ENCODE results near the gene TRIM46.

TRIM46 gene

GRCh38 chr1:155130272-155131006 is 43.2 kb upstream of the TRIM46 start:
- peaks cover 45% of the 10 kb centered on the region for H3K4me1 ChIP-seq (ENCODE audit: control insufficient read depth, insufficient read depth, low read length)
- H3K27me3 ChIP-seq (ENCODE audit: control insufficient read depth, insufficient read depth, low read length) = peaks cover 40% of the 10 kb centered on the region
- H3K4me3 ChIP-seq (ENCODE audit: low read depth, low read length) = peak overlapping the region; percentile 69
- H3K9me3 ChIP-seq (ENCODE audit: control insufficient read depth, insufficient read depth, low read length) = no peaks in the 10 kb centered on the region
- H3K36me3 ChIP-seq (ENCODE audit: control insufficient read depth, insufficient read depth, low read length) = peaks cover 14% of the 10 kb centered on the region; the same call in 1 of the 2 replicates
- H3K9ac ChIP-seq (ENCODE audit: low read depth, low read length) = peak overlapping the region; percentile 17; the same call in 1 of the 2 replicates
- H3K27ac ChIP-seq (ENCODE audit: low read depth, low read length) = peak overlapping the region; percentile 79

GRCh38 chr1:155131285-155131684 is 42.4 kb upstream of the TRIM46 start:
- no peak overlapping the region for H3K9ac ChIP-seq (ENCODE audit: low read depth, low read length)
- H3K4me3 ChIP-seq (ENCODE audit: low read depth, low read length) = no peak overlapping the region
- H3K27me3 ChIP-seq (ENCODE audit: control insufficient read depth, insufficient read depth, low read length) = peaks cover 32% of the 10 kb centered on the region
- H3K4me1 ChIP-seq (ENCODE audit: control insufficient read depth, insufficient read depth, low read length) = peaks cover 36% of the 10 kb centered on the region
- H3K9me3 ChIP-seq (ENCODE audit: control insufficient read depth, insufficient read depth, low read length) = no peaks in the 10 kb centered on the region
- no peak overlapping the region for H3K27ac ChIP-seq (ENCODE audit: low read depth, low read length)
- peaks cover 14% of the 10 kb centered on the region; the same call in 1 of the 2 replicates for H3K36me3 ChIP-seq (ENCODE audit: control insufficient read depth, insufficient read depth, low read length)

DNA sequence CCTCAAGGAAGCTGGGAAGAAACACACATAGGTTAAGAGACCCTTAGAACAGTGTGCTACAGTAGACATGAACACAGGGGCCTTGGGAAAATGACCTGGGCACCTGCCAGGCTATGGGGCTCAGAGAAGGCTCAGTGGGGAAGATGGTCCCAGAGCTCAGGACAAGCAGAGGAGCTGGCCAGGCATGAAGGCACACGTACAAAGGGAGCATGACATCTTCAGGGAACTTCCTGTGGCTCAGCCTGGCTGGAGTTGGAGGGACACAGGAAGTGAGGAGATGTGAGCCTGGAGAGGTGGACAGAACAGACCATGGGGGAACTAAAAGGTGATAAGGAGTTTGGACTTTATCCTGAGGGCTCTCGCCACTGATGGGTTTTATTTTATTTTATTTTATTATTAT is 41.8 kb upstream of the TRIM46 start:
- Histone ChIP-seq H3K9me3 (ENCODE audit: control insufficient read depth, insufficient read depth, low read length) (no peaks in the 10 kb centered on the region), H3K27ac (ENCODE audit: low read depth, low read length) (no peak overlapping the region), H3K27me3 (ENCODE audit: control insufficient read depth, insufficient read depth, low read length) (peaks cover 26% of the 10 kb centered on the region), H3K4me3 (ENCODE audit: low read depth, low read length) (no peak overlapping the region), H3K9ac (ENCODE audit: low read depth, low read length) (no peak overlapping the region), H3K36me3 (ENCODE audit: control insufficient read depth, insufficient read depth, low read length) (peaks cover 14% of the 10 kb centered on the region; the same call in 1 of the 2 replicates), H3K4me1 (ENCODE audit: control insufficient read depth, insufficient read depth, low read length) (peaks cover 35% of the 10 kb centered on the region)

DNA sequence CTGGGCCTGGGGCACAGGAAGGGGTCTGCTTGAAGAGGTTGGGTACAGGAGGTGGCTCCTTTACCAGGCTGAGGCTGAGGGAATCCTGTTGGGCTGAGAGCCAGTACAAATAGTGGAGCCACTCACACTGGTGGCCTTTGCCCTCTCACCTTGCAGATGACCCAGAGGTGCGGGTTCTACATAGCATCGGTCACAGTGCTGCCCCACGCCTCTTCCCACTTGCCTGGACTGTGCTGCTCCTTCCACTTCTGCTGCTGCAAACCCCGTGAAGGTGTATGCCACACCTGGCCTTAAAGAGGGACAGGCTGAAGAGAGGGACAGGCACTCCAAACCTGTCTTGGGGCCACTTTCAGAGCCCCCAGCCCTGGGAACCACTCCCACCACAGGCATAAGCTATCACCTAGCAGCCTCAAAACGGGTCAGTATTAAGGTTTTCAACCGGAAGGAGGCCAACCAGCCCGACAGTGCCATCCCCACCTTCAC is 39.8 kb upstream of the TRIM46 start:
- no peak overlapping the region for H3K9ac ChIP-seq (ENCODE audit: low read depth, low read length)
- H3K9me3 ChIP-seq (ENCODE audit: control insufficient read depth, insufficient read depth, low read length) = no peaks in the 10 kb centered on the region
- no peak overlapping the region for H3K27ac ChIP-seq (ENCODE audit: low read depth, low read length)
- no peak overlapping the region for H3K4me3 ChIP-seq (ENCODE audit: low read depth, low read length)
- H3K4me1 ChIP-seq (ENCODE audit: control insufficient read depth, insufficient read depth, low read length) = peaks cover 26% of the 10 kb centered on the region
- peaks cover 7% of the 10 kb centered on the region for H3K27me3 ChIP-seq (ENCODE audit: control insufficient read depth, insufficient read depth, low read length)
- H3K36me3 ChIP-seq (ENCODE audit: control insufficient read depth, insufficient read depth, low read length) = peaks cover 24% of the 10 kb centered on the region

- H3K4me1 ChIP-seq (ENCODE audit: control insufficient read depth, insufficient read depth, low read length) = peaks cover 21% of the 10 kb centered on the region
- peak overlapping the region; percentile 98 for H3K27ac ChIP-seq (ENCODE audit: low read depth, low read length)
- H3K9ac ChIP-seq (ENCODE audit: low read depth, low read length) = no peak overlapping the region
- peak overlapping the region; percentile 73; the same call in 1 of the 2 replicates for H3K4me3 ChIP-seq (ENCODE audit: low read depth, low read length)
- H3K9me3 ChIP-seq (ENCODE audit: control insufficient read depth, insufficient read depth, low read length) = no peaks in the 10 kb centered on the region
- peaks cover 26% of the 10 kb centered on the region for H3K36me3 ChIP-seq (ENCODE audit: control insufficient read depth, insufficient read depth, low read length)
- H3K27me3 ChIP-seq (ENCODE audit: control insufficient read depth, insufficient read depth, low read length) = peaks cover 2% of the 10 kb centered on the region
These were observed 39.3 kb upstream of the TRIM46 start for GRCh38 chr1:155134322-155134721.

- Histone ChIP-seq H3K4me1 (ENCODE audit: control insufficient read depth, insufficient read depth, low read length) (peaks cover 15% of the 10 kb centered on the region), H3K27ac (ENCODE audit: low read depth, low read length) (peak overlapping the region; percentile 98), H3K4me3 (ENCODE audit: low read depth, low read length) (peak overlapping the region; percentile 73)
These were observed 38.7 kb upstream of the TRIM46 start for GRCh38 chr1:155134880-155135414.

DNA sequence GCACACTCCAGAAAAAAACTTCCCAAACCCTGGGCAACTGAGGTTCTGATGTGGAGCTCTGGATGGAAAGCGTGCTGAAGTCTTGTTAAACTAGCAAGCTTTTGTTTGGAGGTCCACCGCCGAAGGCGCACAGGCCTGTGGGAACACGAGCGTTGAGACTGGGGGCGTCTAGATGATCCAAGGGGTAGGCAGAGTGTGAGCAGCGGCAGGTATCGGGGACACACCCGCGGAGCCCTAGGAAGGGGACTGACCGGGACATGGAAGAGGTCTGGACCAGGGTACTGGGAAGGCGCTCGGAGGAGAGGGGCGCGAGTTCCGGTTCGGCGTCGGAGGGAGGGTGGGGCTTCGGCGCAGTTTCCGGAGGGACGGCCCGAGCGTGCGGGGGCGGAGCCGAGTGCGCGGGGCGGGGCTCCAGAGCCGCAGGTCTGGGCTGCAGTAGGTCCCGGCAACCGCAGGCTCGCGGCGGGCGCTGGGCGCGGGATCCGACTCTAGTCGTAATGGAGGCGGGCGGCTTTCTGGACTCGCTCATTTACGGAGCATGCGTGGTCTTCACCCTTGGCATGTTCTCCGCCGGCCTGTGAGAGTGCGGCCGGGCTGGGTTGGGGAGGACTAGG is 38.1 kb upstream of the TRIM46 start, which contains the start of gene SLC50A1:
Gene SLC50A1, plus strand, starts transcription at position 438 of the 614 bp plus-strand sequence. Its CDS starts 60 bp downstream, at position 498.
- Histone ChIP-seq H3K4me3 (ENCODE audit: low read depth, low read length) (peak within 1 kb of the TSS; percentile 73), H3K36me3 (ENCODE audit: control insufficient read depth, insufficient read depth, low read length) (peaks cover 26% of the 10 kb centered on the region), H3K4me1 (ENCODE audit: control insufficient read depth, insufficient read depth, low read length) (peaks cover 12% of the 10 kb centered on the region), H3K27ac (ENCODE audit: low read depth, low read length) (peak within 1 kb of the TSS; percentile 98), H3K9me3 (ENCODE audit: control insufficient read depth, insufficient read depth, low read length) (no peaks in the 10 kb centered on the region), H3K9ac (ENCODE audit: low read depth, low read length) (peak within 1 kb of the TSS; percentile 53), H3K27me3 (ENCODE audit: control insufficient read depth, insufficient read depth, low read length) (no peaks in the 10 kb centered on the region; the same call in 1 of the 2 replicates)

More at GRCh38 chr1:155134880-155135414, 38.7 kb upstream of the TRIM46 start:
- Histone ChIP-seq H3K9me3 (ENCODE audit: control insufficient read depth, insufficient read depth, low read length) (no peaks in the 10 kb centered on the region), H3K9ac (ENCODE audit: low read depth, low read length) (peak overlapping the region; percentile 37), H3K36me3 (ENCODE audit: control insufficient read depth, insufficient read depth, low read length) (peaks cover 26% of the 10 kb centered on the region), H3K27me3 (ENCODE audit: control insufficient read depth, insufficient read depth, low read length) (no peaks in the 10 kb centered on the region; the same call in none of the 2 replicates)

GRCh38 chr1:155136748-155137147 is 36.9 kb upstream of the TRIM46 start:
- peaks cover 22% of the 10 kb centered on the region for H3K36me3 ChIP-seq (ENCODE audit: control insufficient read depth, insufficient read depth, low read length)
- H3K27me3 ChIP-seq (ENCODE audit: control insufficient read depth, insufficient read depth, low read length) = no peaks in the 10 kb centered on the region
- H3K9ac ChIP-seq (ENCODE audit: low read depth, low read length) = no peak overlapping the region
- H3K27ac ChIP-seq (ENCODE audit: low read depth, low read length) = no peak overlapping the region
- peak overlapping the region; percentile 73 for H3K4me3 ChIP-seq (ENCODE audit: low read depth, low read length)
- no peaks in the 10 kb centered on the region for H3K9me3 ChIP-seq (ENCODE audit: control insufficient read depth, insufficient read depth, low read length)
- peaks cover 7% of the 10 kb centered on the region for H3K4me1 ChIP-seq (ENCODE audit: control insufficient read depth, insufficient read depth, low read length)

- H3K27me3 ChIP-seq (ENCODE audit: control insufficient read depth, insufficient read depth, low read length) = no peaks in the 10 kb centered on the region
- peak overlapping the region; percentile 73 for H3K4me3 ChIP-seq (ENCODE audit: low read depth, low read length)
- H3K9ac ChIP-seq (ENCODE audit: low read depth, low read length) = no peak overlapping the region
- H3K4me1 ChIP-seq (ENCODE audit: control insufficient read depth, insufficient read depth, low read length) = peaks cover 7% of the 10 kb centered on the region
- H3K9me3 ChIP-seq (ENCODE audit: control insufficient read depth, insufficient read depth, low read length) = no peaks in the 10 kb centered on the region
- H3K27ac ChIP-seq (ENCODE audit: low read depth, low read length) = no peak overlapping the region
- peaks cover 20% of the 10 kb centered on the region for H3K36me3 ChIP-seq (ENCODE audit: control insufficient read depth, insufficient read depth, low read length)
These were observed 36.3 kb upstream of the TRIM46 start for GRCh38 chr1:155137154-155137949.

- Histone ChIP-seq H3K9me3 (ENCODE audit: control insufficient read depth, insufficient read depth, low read length) (no peaks in the 10 kb centered on the region), H3K27me3 (ENCODE audit: control insufficient read depth, insufficient read depth, low read length) (no peaks in the 10 kb centered on the region), H3K4me3 (ENCODE audit: low read depth, low read length) (peak within 1 kb of the TSS; percentile 89), H3K4me1 (ENCODE audit: control insufficient read depth, insufficient read depth, low read length) (peaks cover 7% of the 10 kb centered on the region), H3K36me3 (ENCODE audit: control insufficient read depth, insufficient read depth, low read length) (peaks cover 12% of the 10 kb centered on the region; the same call in 1 of the 2 replicates), H3K27ac (ENCODE audit: low read depth, low read length) (peak within 1 kb of the TSS; percentile 30), H3K9ac (ENCODE audit: low read depth, low read length) (peak within 1 kb of the TSS; percentile 43)
These were observed 33.6 kb upstream of the TRIM46 start, which contains the start of gene DPM3 for GRCh38 chr1:155139895-155140629. Gene DPM3, minus strand, starts transcription at chr1:155140531. Its CDS starts 291 bp downstream, at chr1:155140240.

All from HUES48 (cell line).